DMS53 treated with DMSO at 0.1 percent for 48 hours (cell line): ENCODE measurements around the gene RASD1.
"Not testable (repeated sequence)": the region's sequence is repeated elsewhere in the genome, so short reads cannot be mapped to it uniquely, and the experiment has no call there.

Experiments
- DNase-seq: peaks from one replicate; lab custom pipeline; 2025; ENCODE audit not compliant: unreplicated experiment; lab: John Stamatoyannopoulos, UW

The RASD1 gene

DNA sequence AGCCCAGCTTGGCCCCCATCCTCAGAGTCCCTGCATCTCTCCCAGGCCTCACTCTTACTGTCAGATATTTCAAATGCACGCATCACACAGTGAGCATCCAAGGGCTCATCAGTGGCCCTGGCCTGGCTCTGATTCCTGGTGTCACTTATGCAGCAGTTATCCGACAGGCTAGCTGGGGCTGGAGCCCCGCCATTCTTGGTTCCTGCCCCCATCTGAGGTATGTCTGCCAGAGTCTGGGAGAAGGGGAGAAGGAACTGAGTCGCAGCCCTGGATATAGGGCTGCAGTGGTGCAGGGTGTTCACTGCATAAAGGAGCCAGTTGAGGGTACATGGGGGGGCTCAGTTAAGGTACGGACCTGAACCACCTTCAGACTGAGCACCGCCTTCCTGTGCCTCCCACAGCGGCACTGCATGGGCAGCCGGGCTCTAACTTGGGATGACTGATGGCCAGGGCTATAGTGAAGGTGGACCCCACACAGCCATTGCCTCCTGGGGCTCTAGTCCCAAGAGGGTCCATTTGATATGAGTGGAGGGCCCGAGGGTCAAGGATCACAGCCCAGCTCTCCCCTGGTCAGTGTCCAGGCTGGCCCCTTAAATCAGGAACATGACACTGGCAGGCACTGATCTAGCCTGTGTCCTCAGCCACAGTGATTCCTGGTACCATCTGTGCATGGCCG, 1.8 kb upstream of the RASD1 start:
- no peak for DNase-seq

DNA sequence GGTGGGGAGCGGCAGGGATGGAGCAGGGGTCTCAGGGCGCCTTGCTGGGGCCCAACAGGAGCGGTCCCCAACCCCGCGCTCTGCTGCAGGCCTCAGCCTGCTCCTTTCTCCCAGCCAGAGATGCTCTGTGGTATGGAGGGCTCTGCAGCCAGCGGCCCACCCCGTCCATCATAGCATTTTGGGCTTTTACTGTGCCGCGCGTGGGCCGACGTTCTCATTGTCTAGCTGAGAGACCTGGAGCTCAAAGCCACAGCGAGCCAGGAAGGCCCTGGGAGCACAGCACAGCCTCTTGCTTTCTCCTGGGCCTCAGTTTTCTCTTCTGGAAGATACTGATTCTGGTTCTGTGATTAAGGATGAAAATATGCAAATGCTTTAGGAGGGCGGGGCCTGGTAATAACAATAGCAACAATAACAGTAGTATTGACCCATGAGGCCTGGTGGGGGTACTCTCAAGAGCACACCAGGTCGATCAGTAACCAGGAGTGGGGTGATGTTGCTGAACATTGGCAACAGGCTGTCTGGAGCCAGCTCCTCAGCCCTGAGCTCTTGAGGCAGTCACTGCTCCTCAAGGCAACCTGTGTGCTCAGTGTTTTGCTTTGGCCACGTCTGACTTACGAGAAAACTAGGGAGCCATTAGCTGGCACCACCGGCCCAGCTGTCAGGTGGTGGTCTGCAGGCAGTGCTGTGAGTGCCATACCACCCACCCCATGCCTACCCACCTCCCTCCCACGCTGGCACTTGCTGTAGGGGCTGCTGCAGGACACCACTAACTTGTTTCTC, 1.1 kb upstream of the RASD1 start:
- no peak for DNase-seq

DNA sequence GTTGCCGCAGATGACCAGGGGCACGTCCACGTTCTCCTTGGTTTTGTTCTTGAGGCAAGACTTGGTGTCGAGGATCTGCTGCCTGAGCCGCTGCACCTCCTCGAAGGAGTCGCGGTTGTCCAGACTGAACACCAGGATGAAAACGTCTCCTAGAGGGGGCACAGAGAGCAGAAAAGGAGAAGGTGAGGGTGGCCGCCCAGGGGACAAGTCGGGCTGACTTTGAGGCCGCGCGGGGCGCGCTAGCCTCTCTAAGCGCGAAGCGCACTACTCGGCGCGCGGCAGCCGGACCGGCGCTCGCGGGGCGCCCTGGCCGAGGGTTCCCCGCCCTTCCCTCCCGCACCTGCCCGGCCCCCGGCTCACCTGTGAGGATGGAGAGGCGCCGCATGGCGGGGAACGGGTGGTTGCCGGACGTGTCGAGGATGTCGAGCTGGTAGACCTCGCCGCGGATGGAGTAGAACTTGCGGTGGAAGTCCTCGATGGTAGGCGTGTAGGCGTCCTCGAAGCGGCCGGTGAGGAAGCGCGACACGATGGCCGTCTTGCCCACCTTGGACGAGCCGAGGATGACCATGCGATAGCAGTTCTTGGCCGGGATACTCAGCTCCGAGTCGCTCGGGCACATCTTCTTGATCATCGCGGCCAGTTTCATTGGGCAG, 533 bp downstream of the RASD1 start:
- DNase-seq = no peak

DNA sequence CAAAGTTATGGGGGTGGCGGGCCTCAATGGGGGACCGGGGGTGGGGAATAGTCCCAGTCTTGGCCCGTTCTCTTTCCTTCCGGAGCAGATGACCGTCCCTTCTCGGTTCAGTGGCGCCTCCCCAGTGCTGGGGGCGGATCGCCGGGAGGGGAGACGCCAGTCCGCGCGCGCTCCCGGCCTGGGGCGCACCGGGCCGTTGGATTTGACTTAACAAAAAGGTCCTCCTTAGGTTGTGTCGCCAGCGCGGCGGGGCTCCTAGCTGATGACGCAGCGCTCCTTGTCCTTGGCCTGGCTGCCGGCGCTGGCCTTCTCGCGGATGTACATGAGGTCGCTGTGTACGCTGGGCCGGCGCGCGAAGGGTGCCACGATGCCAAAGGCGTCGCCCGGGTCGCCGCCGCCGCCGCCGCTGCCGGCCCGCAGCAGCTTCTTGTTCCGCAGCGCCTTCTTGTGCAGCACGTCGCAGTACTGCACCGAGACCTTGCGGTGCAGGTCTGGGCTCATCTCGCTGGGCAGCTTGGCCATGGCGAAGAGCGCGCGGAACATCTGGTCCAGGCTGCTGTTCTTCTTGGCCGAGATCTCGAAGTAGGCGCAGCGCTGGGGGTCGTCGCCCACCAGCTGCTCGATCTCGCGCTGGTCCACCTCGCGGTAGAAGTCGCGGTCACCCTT, 1.2 kb downstream of the RASD1 start:
- no peak for DNase-seq

DNA sequence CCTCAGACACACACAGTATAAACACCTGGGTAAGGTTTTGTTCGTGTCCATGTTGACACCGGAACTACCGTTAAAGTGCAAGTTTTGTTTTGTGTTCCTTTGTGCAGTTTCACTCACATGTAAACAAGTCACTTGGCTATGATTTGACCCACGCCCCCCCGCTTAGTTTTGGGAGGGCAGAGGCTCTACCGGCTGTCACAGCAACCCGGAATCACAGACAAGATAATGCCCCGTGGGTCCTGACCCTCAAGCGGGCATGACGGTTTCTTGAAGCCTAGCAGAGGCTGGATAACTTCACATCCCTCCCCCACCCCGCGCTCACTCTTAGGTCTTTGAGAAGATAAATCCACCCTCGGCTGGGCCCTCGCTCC, 1.7 kb downstream of the RASD1 start:
- no peak for DNase-seq

DNA sequence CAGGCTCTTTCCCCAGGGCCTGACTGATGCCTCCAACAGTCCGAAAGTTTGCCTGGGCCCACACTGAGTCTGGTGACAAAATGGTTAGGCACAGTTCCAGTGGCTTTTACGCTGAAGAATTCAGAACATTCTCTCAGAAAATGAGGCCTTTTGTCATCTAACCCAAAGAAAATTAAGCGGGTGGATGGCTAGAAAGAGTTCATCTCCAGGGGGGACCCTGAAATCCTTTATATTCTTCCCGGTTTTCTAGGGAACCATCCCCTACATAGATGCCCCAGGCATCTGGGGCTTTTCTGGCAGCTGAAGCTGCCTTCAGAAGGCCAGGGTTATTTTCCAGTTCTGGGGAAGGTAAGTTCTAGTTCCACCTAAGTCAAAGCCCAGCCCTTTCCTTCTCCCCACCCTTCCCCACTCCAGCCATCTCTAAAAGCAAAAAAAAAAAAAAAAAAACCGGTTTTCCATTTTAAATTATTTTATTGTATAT, 2.2 kb downstream of the RASD1 start:
- no peak for DNase-seq

DNA sequence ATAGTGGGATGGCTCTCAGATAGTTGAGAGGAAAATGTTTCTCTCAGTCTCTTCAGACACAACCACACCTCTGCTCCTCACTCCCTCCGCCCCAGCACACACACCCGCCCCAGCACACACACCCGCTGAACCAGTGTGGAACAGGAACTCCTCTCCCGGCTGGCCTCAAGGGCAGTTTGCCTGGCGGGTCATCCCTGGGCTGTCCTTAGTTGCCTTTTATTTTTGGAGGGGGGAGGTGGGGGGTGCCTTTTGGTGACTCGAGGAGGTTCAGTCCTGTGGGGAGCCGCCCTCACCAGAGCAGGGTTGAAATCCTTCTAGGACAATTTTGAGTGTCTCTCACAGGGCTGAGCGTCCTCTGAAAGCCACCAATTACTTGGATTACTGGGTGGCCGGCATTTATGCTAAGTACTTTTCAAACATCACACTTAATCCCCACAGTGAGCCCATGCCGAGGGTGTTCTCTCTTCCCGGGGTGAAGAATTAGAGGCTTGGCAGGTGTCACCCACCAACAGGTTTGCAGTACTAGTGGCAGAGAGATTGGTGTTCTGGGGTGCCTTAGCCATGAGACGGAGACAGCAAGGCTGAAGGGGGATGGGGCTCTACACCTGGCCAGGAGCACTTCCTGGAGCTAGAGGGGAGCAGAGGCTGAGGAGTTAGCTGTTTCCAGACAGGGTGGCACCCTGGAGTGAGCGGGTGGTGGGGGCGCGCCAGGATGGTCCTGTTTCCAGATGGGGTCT, 2.8 kb downstream of the RASD1 start:
- DNase-seq = no peak

DNA sequence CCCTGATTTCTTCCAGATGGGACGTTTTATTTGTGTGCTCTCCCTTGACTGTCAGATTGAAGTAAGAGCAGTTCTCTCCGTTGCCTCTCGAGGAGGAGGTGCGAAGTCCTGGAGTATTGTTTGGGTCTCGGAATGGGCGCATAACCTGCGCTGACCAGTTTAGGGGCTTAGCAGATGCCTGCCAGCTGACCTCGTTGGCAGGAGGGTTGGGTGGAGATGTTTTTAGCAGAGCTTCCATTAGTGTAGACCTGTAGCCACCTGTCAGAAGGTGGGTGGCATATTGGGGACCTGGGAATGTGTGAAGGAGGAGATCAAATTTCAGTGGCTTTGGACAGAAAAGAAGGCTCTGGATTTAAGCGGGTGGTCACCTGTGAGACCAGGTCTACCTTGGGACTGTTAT, 3.6 kb downstream of the RASD1 start:
- DNase-seq = no peak

DNA sequence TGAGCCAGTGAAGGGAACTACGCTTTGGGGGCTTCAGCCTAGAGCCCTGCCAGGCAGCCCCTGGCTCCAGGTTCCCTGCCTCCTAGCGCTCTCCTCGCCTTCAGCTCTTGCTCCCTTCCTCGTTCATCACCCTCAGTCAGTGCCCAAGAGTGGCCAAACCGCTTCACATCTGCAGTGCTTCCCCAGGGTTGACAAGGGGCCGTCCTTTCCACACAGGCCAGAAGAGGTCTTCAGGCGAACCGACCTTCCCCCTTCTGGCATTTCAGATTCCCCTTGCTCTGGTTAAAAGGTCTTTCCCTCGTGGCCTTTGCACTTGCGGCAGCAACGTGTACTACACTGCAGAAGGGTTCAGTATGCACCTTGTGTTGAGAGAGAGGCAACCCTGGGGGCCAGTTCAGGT, 4.1 kb downstream of the RASD1 start:
- DNase-seq = no peak

DNA sequence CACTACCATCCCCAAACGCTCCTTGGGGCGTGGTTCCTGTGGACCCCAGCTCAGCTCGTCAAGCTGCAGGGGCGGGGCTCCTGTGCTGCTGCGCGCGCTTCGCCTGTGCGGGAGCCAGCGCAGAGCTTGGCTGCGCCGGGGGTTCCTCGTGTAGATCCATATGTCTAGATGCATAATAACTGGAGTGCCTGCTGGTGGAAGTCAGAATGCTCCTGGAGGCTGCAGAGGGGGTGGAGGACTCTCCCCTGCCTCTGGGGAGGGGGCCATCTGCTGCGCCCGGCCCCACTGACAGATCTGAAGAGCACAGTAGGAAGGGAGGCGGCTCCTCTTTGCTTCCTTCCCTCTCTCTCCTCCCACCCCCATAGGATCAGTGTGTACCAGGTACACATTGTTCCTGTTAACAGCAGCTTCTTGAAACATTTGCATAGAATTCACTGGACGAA, 4.6 kb downstream of the RASD1 start:
- DNase-seq = no peak

DNA sequence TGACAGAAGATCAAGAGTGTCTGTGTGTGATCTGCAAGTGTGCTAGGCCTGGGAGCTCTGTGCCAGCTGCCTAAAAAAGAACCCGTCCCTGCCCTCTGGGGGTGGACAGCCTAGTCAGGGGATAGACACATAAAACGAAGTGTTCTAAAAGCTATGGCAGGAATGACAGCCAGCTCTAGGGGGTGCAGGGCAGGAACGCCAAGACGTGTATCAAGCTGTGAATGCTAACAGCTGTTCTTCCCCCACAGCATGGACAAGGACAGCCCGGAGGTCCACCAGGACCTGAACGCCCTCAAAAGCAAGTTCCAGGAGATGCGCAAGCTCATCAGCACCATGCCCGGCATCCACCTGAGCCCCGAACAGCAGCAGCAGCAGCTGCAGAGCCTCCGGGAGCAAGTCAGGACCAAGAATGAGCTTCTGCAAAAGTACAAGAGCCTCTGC, 5.1 kb downstream of the RASD1 start:
- DNase-seq = no peak

DNA sequence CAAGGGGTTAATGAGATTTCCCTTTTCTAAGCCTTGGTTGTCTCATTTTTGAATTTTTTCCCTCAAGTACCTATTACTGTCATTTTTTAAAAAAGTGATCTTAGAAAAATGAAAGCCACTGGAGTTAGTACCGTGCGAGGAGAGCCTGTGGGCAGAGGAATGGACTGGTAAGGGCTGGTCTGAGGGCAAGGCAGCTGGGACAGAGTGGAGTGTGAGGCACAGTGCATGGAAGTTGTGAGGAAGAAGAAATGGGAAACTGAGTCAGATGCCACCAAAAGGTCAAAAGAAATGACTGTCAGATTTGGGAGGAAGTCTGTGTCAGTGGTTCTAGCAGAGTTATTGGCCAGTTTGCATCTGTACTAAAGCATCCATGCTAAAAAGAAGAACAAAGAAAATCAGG, 8.2 kb downstream of the RASD1 start:
- no peak for DNase-seq

DNA sequence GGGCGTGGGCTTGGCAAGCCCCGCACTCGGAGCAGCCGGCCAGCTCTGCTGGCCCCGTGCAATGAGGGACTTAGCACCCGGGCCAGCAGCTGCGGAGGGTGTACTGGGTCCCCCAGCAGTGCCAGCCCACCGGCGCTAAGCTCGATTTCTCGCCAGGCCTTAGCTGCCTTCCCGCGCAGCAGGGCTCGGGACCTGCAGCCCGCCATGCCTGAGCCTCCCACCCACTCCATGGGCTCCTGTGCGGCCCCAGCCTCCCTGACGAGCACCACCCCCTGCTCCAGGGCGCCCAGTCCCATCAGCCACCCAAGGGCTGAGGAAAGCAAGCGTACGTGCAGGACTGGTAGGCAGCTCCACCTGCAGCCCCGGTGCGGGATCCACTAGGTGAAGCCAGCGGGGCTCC, 9.8 kb downstream of the RASD1 start:
- not testable (repeated sequence) for DNase-seq

DNA sequence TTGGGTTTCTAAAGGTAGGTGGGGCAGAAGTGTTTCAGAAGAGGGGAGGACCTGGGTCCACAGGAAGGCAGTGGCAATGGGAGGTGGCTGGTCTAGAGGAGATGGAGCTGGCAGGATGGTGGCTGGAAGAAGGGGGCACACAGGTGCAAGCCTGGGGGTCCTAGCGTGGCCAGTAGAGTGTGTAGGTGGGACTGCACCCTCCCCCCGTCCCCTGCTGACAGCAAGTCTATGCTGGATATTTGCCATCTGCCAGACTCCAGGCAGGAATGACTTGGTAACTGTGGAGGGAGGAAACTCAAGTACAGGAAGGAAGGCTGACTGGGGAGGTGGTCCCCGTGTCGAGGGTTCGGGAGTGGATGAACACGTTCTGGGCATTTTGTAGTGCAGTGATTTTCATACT, 10.8 kb downstream of the RASD1 start:
- DNase-seq = no peak

DNA sequence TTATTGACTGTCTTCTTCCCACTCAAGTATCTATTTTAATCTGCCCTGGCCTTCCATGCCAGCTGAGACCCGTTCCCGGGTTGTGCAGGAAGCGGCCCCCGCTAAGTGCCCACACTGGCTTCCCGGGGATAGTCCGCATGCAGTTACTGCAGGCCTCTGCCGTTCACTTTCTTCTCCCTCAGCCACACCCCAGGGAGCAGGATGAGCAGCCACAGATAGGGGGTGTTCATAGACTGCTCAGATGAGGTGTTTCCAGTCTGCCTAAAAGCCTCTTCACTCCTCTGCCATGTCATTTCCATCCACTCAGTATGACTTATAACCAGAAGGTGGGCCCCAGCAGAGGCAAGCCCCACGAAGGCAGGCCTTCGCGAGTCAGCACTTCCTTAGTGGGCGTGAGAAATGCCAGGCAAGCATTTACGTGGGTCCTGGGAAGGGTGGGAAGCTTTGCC, 11.7 kb downstream of the RASD1 start:
- no peak for DNase-seq

DNA sequence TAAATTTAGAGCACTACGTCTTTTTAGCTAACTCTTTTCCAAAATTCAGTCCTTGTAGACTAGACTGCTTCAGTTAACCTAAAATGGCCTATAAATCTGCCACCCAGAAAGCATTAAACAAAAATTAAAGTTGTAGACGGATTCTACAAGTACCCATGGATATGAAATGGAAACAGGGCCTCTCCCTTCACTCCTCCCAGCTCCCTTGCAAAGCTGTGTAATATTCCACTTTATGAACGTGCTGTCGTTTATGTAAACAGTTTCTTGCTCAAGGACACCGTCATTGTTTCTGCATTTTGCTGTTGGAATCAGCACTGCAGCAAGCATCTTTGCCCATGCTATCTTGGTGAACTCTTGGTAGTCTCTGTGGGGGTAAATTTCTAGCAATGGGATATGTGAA, 14.3 kb downstream of the RASD1 start:
- DNase-seq = no peak

DNA sequence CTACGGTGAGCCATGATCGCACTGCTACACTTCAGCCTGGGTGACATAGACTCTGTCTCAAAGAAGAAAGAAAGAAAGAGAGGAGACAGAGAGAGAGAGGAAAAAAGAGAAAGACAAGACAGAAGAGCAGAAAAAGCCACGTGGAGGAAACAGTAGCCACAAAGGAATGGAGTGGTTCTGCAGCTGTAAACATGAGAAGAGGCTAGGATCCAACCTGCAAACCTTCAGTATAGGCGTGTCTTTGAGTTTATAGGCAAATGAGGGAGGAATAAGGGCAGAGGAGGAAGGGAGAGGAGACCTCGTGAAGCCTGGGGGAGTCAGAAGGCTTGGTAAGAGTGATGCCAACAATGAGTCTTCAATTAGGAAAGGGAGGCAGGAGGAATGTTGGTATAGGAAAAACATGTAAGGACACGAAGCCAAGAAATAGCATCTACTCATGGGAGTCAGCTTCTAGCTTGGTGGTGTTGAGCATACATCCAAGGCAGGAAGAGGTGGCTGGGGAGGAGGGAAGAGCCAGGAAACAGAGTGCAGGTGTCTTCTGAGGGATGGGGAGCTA, 15.5 kb downstream of the RASD1 start:
- no peak for DNase-seq

DNA sequence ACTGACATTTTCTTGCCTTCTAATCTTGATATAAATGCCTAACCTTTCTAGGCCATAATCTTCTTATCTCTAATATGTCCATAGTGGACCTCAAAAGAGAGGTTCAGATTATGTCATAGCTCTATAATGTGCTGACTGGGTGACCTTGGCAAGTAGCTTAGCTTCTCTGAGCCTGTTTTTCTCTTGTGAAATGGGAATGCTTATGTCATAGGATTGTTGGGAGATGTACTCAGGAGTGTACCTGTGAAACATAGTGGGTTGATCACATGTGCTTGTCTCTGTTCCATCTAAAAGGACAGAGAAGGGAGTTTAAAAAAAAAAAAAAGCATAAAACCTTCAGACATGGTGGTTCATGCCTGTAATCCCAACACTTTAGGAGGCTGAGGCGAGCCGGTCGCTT, 17.0 kb downstream of the RASD1 start:
- DNase-seq = no peak

DNA sequence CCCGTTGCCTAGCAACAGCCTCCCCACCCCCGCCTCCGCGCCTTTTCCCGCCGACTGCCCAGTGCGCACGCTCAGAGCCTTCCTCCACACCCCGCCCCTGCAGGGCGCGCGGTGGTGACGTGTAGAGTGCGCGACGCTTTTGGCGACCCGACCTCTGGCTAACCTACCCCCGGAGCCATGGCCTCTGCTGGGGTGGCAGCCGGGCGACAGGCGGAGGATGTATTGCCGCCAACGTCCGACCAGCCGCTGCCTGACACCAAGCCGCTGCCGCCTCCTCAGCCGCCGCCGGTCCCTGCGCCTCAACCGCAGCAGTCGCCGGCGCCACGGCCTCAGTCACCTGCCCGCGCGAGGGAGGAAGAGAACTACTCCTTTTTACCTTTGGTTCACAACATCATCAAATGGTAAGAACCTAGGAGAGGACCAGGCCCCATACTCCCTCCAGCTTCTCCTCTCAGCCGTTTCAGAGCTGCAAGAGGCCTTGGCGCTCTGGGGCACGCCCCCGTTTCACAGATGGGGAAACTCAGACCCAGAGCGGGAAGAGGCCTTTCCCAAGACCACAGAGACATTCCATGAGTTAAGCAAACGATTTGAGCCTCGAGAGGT, 19.2 kb downstream of the RASD1 start, which contains the start of gene MED9:
TSS of gene MED9 (plus strand) at position 136 of the 603 bp plus-strand sequence. CDS start at position 178, 42 bp downstream.
- DNase-seq = peak; percentile 52

DNA sequence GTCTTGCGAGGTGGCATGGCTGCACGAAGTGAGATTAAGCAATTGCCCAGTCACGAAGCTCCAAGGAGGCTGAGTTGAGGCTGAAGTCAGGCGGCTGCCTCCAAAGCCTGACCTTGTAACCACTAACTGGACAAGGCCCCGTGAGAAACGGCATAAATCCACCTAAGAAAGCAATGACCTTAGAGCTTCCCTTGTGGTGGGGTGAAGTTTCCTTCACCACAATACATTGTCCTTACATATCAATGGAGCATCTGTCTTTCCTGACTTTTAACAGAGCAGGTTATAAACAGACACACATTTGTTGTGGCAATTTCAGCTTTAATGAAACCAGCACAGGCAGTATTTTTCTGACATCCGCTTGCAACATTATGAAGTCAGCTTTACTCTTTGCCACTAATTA, 21.9 kb downstream of the RASD1 start:
- no peak for DNase-seq
